AG09309 (cell line): ENCODE results near the gene FNDC4.

Experiments
- DNase-seq: peaks from one replicate; pipeline ENCODE4 v3.0.0-alpha.2; 2010; ENCODE audit warnings: low read depth
- H3K4me3 ChIP-seq: 2 replicates; pipeline ENCODE4 v1.5.1; 2011; ENCODE audit warnings: mild to moderate bottlenecking, low read depth, low read length, moderate library complexity; ENCODE audit not compliant: control insufficient read depth
- TF ChIP-seq, protein P1 (sequence below): IDR thresholded peaks from 2 replicates; pipeline ENCODE4 v1.5.1; 2011; ENCODE audit warnings: mild to moderate bottlenecking, low read depth, low read length, inconsistent platforms; ENCODE audit not compliant: insufficient read depth, control insufficient read depth; ENCODE audit errors: missing control alignments

FNDC4 gene

DNA sequence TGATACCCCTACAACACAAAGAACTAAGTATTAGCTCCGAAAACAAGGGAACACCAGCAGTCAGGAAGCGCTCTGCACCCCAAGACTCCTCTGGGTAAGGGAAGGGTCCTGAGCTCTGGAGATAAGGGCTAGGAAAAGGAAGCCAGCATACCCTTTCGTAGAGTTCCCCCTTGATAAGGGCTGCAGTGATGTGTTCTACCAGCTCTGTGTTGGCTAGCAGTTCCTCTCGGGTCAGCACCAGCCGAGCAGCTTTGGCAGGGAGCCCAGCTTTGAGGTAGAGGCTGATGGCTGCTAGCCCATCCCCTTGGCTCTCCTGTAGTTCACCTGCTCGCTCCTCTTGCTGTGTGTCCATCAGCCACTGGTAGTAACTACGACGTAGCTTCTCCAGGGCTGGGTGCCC is 33.9 kb downstream of the FNDC4 start:
- no peak overlapping the region for H3K4me3 ChIP-seq
- TF ChIP-seq, protein P1, sequence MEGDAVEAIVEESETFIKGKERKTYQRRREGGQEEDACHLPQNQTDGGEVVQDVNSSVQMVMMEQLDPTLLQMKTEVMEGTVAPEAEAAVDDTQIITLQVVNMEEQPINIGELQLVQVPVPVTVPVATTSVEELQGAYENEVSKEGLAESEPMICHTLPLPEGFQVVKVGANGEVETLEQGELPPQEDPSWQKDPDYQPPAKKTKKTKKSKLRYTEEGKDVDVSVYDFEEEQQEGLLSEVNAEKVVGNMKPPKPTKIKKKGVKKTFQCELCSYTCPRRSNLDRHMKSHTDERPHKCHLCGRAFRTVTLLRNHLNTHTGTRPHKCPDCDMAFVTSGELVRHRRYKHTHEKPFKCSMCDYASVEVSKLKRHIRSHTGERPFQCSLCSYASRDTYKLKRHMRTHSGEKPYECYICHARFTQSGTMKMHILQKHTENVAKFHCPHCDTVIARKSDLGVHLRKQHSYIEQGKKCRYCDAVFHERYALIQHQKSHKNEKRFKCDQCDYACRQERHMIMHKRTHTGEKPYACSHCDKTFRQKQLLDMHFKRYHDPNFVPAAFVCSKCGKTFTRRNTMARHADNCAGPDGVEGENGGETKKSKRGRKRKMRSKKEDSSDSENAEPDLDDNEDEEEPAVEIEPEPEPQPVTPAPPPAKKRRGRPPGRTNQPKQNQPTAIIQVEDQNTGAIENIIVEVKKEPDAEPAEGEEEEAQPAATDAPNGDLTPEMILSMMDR, result no peak

DNA sequence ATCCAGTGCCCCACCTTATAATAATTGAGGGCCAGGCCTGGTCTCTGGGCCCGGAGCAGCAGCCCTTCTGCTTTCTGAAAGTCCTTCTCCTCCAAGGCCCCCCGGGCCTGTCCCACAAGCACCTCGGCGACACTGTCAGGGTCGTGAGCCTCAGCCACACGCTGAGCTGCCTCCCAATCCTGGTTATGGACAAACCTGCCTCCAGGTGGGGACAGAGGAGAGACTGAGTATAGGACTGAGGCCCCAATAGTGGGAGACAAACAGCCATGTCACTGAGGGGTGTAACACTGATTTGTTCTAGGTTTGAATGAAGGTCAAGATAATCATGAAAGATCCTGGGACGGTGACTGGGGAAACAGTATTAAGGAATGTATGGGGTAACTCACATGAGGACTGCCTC is 41.0 kb downstream of the FNDC4 start:
- H3K4me3 ChIP-seq, result no peak overlapping the region

More for the DNA sequence above, 33.9 kb downstream of the FNDC4 start:
- no peak for DNase-seq

DNA sequence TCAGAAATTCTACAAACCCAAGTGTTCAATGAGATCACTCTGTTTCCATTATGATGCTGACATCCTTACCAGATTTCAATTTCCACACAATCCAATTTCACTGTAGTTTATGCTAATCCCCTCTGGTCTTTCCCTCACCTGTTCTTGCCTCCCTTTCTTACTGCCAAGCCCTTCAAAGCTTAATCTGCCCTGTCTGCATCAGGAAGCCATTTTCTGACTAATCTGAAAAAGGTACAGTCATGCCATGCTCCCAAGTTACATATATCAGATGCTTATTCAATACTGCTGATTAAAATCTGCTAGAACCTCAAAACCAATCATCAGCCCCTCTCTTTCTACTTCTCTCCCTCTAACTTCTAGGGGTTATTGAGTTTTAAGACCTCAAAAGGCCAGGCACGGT is 43.9 kb downstream of the FNDC4 start:
- no peak for DNase-seq
- no peak overlapping the region for H3K4me3 ChIP-seq
- TF ChIP-seq, protein P1, result no peak

More for the DNA sequence above, 41.0 kb downstream of the FNDC4 start:
- TF ChIP-seq, protein P1, result no peak
- DNase-seq, result no peak

DNA sequence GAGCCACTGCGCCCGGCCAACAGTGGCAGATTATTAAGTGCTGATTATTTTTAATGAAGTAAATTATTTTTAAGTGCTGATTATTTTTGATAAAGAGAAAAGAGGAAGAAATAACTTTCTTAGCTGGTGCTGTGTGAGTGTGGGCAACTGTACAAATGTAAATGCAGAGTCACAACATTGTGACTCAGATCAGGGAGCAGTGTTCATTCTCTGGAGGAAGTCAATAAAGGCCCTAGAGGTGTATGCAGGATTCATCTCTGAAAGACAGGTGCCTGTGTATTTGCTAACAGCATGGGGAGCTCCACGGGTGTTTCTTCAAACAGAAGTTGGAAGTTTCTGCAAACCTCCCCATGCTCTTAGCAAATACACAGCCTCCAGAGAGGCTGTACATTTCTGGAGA is 46.6 kb downstream of the FNDC4 start:
- no peak for DNase-seq
- no peak overlapping the region for H3K4me3 ChIP-seq
- TF ChIP-seq, protein P1, result no peak

GRCh38 chr2:27446057-27446456 is 48.9 kb downstream of the FNDC4 start:
- DNase-seq, result no peak
- TF ChIP-seq, protein P1, result no peak
- no peak overlapping the region for H3K4me3 ChIP-seq

DNA sequence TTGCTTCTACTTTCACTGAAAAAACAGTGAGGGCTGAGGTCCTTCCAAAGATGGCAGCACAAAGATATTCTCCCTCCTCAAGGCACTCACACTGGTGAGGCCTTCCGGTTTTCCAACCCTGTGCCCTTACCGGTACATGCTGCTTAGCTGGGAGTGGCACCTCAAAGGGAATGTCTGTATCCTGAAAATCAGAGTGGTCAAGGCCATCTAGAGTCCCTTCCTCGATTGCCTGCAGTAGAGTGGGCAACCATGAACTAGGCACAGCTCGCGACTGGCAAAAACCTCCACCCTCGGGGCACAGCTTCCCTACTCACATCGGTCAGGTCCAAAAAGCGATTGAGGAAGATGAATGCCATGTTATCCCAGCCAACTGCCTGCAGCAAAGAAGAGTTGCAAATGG is 49.4 kb downstream of the FNDC4 start:
- no peak overlapping the region for H3K4me3 ChIP-seq
- no peak for DNase-seq
- TF ChIP-seq, protein P1, result no peak

- DNase-seq, result no peak
- H3K4me3 ChIP-seq, result no peak overlapping the region
- TF ChIP-seq, protein P1, result no peak
Observed at GRCh38 chr2:27445155-27445554, 49.8 kb downstream of the FNDC4 start.
